WTC11 (cell line): ENCODE data around the gene KCNK3.

Experiments
- CREB1 ChIP-seq: sonication (generic); formaldehyde crosslinking; IDR thresholded peaks from 2 replicates; pipeline ENCODE4 v1.8.0; 2023; ENCODE audit warnings: mild to moderate bottlenecking, missing genetic modification reagents
- CTCF ChIP-seq: fragments of 200-600 bp; IDR thresholded peaks from 2 replicates; pipeline ENCODE4 v1.8.0; 2022; ENCODE audit warnings: antibody characterized with exemption
- FOXJ3 ChIP-seq: sonication (generic); formaldehyde crosslinking; IDR thresholded peaks from 2 replicates; pipeline ENCODE4 v1.9.0; 2021; ENCODE audit warnings: missing genetic modification reagents, mild to moderate bottlenecking, borderline replicate concordance
- PREB ChIP-seq: sonication (generic); formaldehyde crosslinking; IDR thresholded peaks from 2 replicates; pipeline ENCODE4 v1.8.1; 2022; ENCODE audit warnings: mild to moderate bottlenecking, missing genetic modification reagents, moderate library complexity, borderline replicate concordance
- SMAD4 ChIP-seq: sonication (generic); formaldehyde crosslinking; IDR thresholded peaks from 2 replicates; pipeline ENCODE4 v1.8.0; 2022; ENCODE audit warnings: mild to moderate bottlenecking, missing genetic modification reagents
- USF1 ChIP-seq: sonication (generic); formaldehyde crosslinking; IDR thresholded peaks from 2 replicates; pipeline ENCODE4 v1.8.0; 2022; ENCODE audit warnings: mild to moderate bottlenecking, missing genetic modification reagents
- ZNF232 ChIP-seq: sonication (generic); formaldehyde crosslinking; IDR thresholded peaks from 2 replicates; pipeline ENCODE4 v1.8.0; 2022; ENCODE audit warnings: mild to moderate bottlenecking, missing genetic modification reagents

GRCh38 chr2:26704441-26704977 is 12.0 kb downstream of the KCNK3 start:
- TF ChIP-seq CTCF (no peak), CREB1 (CRISPR knock-in tag) (no peak), USF1 (CRISPR knock-in tag) (no peak), PREB (CRISPR knock-in tag) (no peak), ZNF232 (CRISPR knock-in tag) (no peak), SMAD4 (CRISPR knock-in tag) (no peak), FOXJ3 (CRISPR knock-in tag) (no peak)
